K562 (cell line): ENCODE data around the gene TMEM167B. TPM values are rescaled to one million over a fixed set of nuclear protein-coding genes. Genes with fewer than 3 reads are reported as not detected.

Experiments
- BACH1 ChIP-seq: fragments of 200-800 bp; sonication (Bioruptor generic); IDR thresholded peaks from 2 replicates; pipeline ENCODE4 v1.6.1; 2016; ENCODE audit warnings: missing genetic modification characterization, missing compliant biosample characterization
- BMI1 ChIP-seq: fragments of 150-350 bp; IDR thresholded peaks from 2 replicates; pipeline ENCODE4 v1.6.1; 2014; ENCODE audit warnings: low read length
- GABPB1 ChIP-seq: sonication (generic); formaldehyde crosslinking; IDR thresholded peaks from 2 replicates; pipeline ENCODE4 v1.8.0; 2022; ENCODE audit warnings: mild to moderate bottlenecking, missing genetic modification reagents
- NFIC ChIP-seq: fragments of 450-650 bp; IDR thresholded peaks from 2 replicates; pipeline ENCODE4 v1.6.1; 2017; ENCODE audit warnings: mild to moderate bottlenecking, inconsistent platforms
- PML ChIP-seq: IDR thresholded peaks from 2 replicates; pipeline ENCODE4 v1.6.1; 2012; ENCODE audit warnings: low read length, inconsistent platforms
- POLR2AphosphoS5 ChIP-seq: IDR thresholded peaks from 2 replicates; pipeline ENCODE4 v1.6.1; 2011; ENCODE audit warnings: mild to moderate bottlenecking, low read depth, low read length, moderate library complexity; ENCODE audit not compliant: control insufficient read depth, insufficient read depth
- SIN3A ChIP-seq, 2 experiments: fragments of 150-350 bp in 1 of 2; IDR thresholded peaks; 2 replicates each; pipeline ENCODE4 v1.6.1; 2011 to 2016; ENCODE audit warnings: borderline replicate concordance in 2 of 2, low read depth in 2 of 2, low read length in 2 of 2, mild to moderate bottlenecking in 2 of 2, moderate library complexity in 2 of 2; ENCODE audit not compliant: control insufficient read depth in 1 of 2
- SREBF1 ChIP-seq: fragments of 150-350 bp; IDR thresholded peaks from 2 replicates; pipeline ENCODE4 v1.6.1; 2014; ENCODE audit warnings: antibody characterized with exemption, low read depth, low read length, borderline replicate concordance
- ZNF133 ChIP-seq: fragments of 250-450 bp; sonication (Bioruptor Pico); IDR thresholded peaks from 2 replicates; pipeline ENCODE4 v1.4.0; 2020; ENCODE audit warnings: mild to moderate bottlenecking
- ZNF24 ChIP-seq: fragments of 450-650 bp; IDR thresholded peaks from 2 replicates; pipeline ENCODE4 v1.6.1; 2016
- ZNF592 ChIP-seq: fragments of 450-650 bp; IDR thresholded peaks from 2 replicates; pipeline ENCODE4 v1.6.1; 2017; ENCODE audit warnings: antibody characterized with exemption, mild to moderate bottlenecking
- polyA plus RNA-seq, 8 experiments: library from polyadenylated mRNA; depleted of rRNA in 4 of 8; stranded (reverse) in 5 of 8; unstranded in 3 of 8; fragments of >200 nt; fragmentation: Nextera tagmentation in 2 of 8; fragmentation: Illumina TruSeq in 1 of 8; extraction: Ambion mirVana in 2 of 8; extraction: Trizol in 1 of 8; gene quantifications; 2 replicates each; pipeline versions ENCODE4 v1.2.1 to v1.2.3, GENCODE V29; 2011 to 2014; ENCODE audit warnings: inconsistent platforms in 1 of 8, missing spikeins in 1 of 8
- total RNA-seq, 7 experiments: library from RNA; depleted of rRNA in 6 of 7; stranded (reverse); fragments of >200 nt in 6 of 7; fragmentation: Illumina TruSeq in 2 of 7; extraction: Trizol in 2 of 7; gene quantifications; 2 replicates each; pipeline versions ENCODE4 v1.2.1 to v1.2.3, GENCODE V29; 2011 to 2021; ENCODE audit warnings: low replicate concordance in 1 of 7
- TF ChIP-seq, protein P1 (sequence below): sonication (generic); formaldehyde crosslinking; IDR thresholded peaks from 2 replicates; pipeline ENCODE4 v1.8.1; 2022; ENCODE audit warnings: missing genetic modification reagents
- TF ChIP-seq, protein P2 (sequence below): IDR thresholded peaks from 2 replicates; pipeline ENCODE4 v1.6.1; 2011; ENCODE audit warnings: borderline replicate concordance, low read depth, mild to moderate bottlenecking, moderate library complexity, low read length; ENCODE audit not compliant: insufficient read depth, poor library complexity, severe bottlenecking
- TF ChIP-seq, protein P3 (sequence below): fragments of 250-450 bp; sonication (Bioruptor Pico); IDR thresholded peaks from 2 replicates; pipeline ENCODE4 v1.9.0; 2021; ENCODE audit warnings: mild to moderate bottlenecking, inconsistent platforms

TMEM167B gene
- total and polyA plus RNA-seq, 9 of the 15 experiments (the other 6 are each of a cell fraction or from before 2014, with no cell fraction given): 17.2 to 36.4 (median 32.2) TPM

DNA sequence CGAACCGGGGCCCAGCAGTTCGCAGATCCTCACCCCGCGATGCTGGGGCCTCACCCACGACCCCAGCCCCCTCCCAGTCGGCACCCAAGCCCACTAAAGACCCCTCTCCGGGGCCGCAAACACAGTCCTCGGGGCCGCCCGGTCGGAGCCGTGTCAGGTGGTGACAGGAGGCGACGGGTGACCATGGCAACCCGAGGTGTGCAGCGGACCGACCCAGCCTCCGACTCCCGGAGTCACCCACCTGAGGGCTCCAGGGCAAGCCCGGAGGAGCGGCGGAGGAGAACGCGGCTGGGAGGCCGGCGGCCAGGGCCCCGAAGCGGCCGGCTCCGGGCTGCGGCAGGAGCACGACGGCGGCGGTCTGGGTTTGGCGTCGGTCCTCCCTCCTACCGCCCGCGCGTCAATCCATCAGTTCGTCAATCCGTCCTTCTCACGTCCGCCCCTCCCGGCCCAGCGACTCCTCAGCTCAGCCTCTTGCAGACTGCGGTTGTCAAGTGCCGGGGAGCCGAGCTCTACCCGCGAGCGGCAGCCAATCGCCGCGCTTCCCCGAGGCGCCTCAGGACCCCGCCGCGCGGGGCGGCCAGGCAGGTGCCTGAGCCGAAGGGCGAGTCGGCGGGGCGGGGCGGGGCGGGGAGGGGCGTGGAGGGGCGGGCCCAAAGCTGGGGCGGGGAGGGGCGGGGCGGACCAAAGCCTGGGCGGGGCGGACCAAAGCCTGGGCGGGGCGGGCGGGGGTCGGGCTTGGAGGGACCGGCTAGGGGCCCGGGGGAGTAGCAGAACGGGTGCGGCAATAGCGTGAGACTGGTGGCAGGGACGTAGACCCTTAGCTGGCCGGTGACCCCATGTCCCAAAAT is 48.7 kb upstream of the TMEM167B start, which contains the start of gene WDR47 (continued):
- TF ChIP-seq ZNF592 (no peak), ZNF24 (0 out of 2 replicates have a peak, but pooled peaks have one; percentile 39), BMI1 (no peak), GABPB1 (peak; percentile 72), NFIC (peak; percentile 61), ZNF133 (CRISPR knock-in tag) (no peak), SIN3A (IDR thresholded peaks at IDR 0.05; ENCODE audit: borderline replicate concordance in 2 of 2, control insufficient read depth in 1 of 2, low read depth in 2 of 2, low read length in 2 of 2) (peak; percentile 82 to 90; a peak in 3 of 4 replicates), BACH1 (tag) (no peak), POLR2AphosphoS5 (peak; percentile 86), SREBF1 (no peak), PML (0 out of 2 replicates have a peak, but pooled peaks have one; percentile 15)
- TF ChIP-seq, protein P1, sequence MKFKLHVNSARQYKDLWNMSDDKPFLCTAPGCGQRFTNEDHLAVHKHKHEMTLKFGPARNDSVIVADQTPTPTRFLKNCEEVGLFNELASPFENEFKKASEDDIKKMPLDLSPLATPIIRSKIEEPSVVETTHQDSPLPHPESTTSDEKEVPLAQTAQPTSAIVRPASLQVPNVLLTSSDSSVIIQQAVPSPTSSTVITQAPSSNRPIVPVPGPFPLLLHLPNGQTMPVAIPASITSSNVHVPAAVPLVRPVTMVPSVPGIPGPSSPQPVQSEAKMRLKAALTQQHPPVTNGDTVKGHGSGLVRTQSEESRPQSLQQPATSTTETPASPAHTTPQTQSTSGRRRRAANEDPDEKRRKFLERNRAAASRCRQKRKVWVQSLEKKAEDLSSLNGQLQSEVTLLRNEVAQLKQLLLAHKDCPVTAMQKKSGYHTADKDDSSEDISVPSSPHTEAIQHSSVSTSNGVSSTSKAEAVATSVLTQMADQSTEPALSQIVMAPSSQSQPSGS (CRISPR knock-in tag): no peak
- TF ChIP-seq, protein P2, sequence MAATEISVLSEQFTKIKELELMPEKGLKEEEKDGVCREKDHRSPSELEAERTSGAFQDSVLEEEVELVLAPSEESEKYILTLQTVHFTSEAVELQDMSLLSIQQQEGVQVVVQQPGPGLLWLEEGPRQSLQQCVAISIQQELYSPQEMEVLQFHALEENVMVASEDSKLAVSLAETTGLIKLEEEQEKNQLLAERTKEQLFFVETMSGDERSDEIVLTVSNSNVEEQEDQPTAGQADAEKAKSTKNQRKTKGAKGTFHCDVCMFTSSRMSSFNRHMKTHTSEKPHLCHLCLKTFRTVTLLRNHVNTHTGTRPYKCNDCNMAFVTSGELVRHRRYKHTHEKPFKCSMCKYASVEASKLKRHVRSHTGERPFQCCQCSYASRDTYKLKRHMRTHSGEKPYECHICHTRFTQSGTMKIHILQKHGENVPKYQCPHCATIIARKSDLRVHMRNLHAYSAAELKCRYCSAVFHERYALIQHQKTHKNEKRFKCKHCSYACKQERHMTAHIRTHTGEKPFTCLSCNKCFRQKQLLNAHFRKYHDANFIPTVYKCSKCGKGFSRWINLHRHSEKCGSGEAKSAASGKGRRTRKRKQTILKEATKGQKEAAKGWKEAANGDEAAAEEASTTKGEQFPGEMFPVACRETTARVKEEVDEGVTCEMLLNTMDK: no peak
- TF ChIP-seq, protein P3, sequence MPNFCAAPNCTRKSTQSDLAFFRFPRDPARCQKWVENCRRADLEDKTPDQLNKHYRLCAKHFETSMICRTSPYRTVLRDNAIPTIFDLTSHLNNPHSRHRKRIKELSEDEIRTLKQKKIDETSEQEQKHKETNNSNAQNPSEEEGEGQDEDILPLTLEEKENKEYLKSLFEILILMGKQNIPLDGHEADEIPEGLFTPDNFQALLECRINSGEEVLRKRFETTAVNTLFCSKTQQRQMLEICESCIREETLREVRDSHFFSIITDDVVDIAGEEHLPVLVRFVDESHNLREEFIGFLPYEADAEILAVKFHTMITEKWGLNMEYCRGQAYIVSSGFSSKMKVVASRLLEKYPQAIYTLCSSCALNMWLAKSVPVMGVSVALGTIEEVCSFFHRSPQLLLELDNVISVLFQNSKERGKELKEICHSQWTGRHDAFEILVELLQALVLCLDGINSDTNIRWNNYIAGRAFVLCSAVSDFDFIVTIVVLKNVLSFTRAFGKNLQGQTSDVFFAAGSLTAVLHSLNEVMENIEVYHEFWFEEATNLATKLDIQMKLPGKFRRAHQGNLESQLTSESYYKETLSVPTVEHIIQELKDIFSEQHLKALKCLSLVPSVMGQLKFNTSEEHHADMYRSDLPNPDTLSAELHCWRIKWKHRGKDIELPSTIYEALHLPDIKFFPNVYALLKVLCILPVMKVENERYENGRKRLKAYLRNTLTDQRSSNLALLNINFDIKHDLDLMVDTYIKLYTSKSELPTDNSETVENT (CRISPR knock-in tag): peak; percentile 91; the same call in 1 of the 2 replicates
